Testis (tissue), 2 donors: ENCODE data around the gene DPYD.

Experiments
- CTCF ChIP-seq, 3 experiments: fragments of 450-650 bp in 2 of 3; fragments of 200-600 bp in 1 of 3; sonication (generic) in 1 of 3; IDR thresholded peaks; one replicate each; pipeline ENCODE4 v1.5.1; 2016 to 2019; ENCODE audit warnings: antibody characterized with exemption in 3 of 3, mild to moderate bottlenecking in 2 of 3, moderate library complexity in 1 of 3
- POLR2A ChIP-seq: fragments of 450-650 bp; IDR thresholded peaks from one replicate; pipeline ENCODE4 v1.6.1; 2017; ENCODE audit warnings: antibody characterized with exemption, mild to moderate bottlenecking, moderate library complexity

- TF ChIP-seq CTCF (IDR thresholded peaks at IDR 0.05) (no peak), POLR2A (no peak)
Observed at GRCh38 chr1:97033949-97034348, 886.9 kb downstream of the DPYD start.
